Measurements from ENCODE around the gene LAX1.

GRCh38 chr1:203797216-203797615, 32.2 kb downstream of the LAX1 start:
- no peak for TF ChIP-seq POLR2AphosphoS5 (IDR thresholded peaks at IDR 0.05; ENCODE audit: low read depth, low read length)
- no peak for TF ChIP-seq POLR2A (IDR thresholded peaks at IDR 0.05; ENCODE audit: low read depth, low read length)
- TF ChIP-seq SPI1 (IDR thresholded peaks at IDR 0.05; ENCODE audit: low read depth, low read length): no peak
